Myocyte (in vitro differentiated cells): Measurements from ENCODE around the gene PIK3AP1. TPM values are rescaled to one million over a fixed set of nuclear protein-coding genes. Genes with fewer than 3 reads are reported as not detected.
"Not testable (repeated sequence)": the region's sequence is repeated elsewhere in the genome, so short reads cannot be mapped to it uniquely, and the experiment has no call there.

Experiments used
- DNase-seq: peaks from one replicate; pipeline ENCODE4 v3.0.0-alpha.2; 2012; ENCODE audit warnings: low read depth
- total RNA-seq: library from RNA; depleted of rRNA; stranded (reverse); fragments of >200 nt; gene quantifications from 2 replicates; pipeline ENCODE4 v1.2.3, GENCODE V29; 2014

The PIK3AP1 gene
- total RNA-seq, 1 donor from 2014 or later = 0.29 TPM

DNA sequence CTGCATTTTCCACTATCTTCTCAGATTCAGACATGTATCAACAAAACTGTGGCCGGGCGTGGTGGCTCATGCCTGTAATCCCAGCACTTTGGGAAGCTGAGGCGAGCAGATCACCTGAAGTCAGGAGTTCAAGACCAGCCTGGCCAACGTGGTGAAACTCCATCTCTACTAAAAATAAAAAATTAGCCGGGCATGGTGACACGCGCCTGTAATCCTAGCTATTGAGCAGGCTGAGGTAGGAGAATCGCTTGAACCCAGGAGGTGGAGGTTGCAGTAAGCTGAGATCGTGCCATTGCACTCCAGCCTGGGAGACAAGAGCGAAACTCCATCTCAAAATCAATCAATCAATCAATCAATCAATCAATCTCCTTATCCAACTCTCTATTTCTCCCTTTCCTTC lies 174.8 kb downstream of the PIK3AP1 start:
- not testable (repeated sequence) for DNase-seq

Other genes starting within 250 kb of the PIK3AP1 start
- 0.45 and 0.57 TPM in 2 replicates for gene TLL2, start 206.6 kb downstream of the PIK3AP1 start, total RNA-seq
- gene TM9SF3, start 133.5 kb downstream of the PIK3AP1 start, total RNA-seq = 96.6 and 109 TPM in 2 replicates
- gene LCOR, start 111.8 kb upstream of the PIK3AP1 start, total RNA-seq = 15.6 and 16.8 TPM in 2 replicates